ENCODE measurements around the gene CDS2.
A peak's percentile ranks its signal among the peaks of the same experiment; 100 is the strongest.

CDS2 gene

DNA sequence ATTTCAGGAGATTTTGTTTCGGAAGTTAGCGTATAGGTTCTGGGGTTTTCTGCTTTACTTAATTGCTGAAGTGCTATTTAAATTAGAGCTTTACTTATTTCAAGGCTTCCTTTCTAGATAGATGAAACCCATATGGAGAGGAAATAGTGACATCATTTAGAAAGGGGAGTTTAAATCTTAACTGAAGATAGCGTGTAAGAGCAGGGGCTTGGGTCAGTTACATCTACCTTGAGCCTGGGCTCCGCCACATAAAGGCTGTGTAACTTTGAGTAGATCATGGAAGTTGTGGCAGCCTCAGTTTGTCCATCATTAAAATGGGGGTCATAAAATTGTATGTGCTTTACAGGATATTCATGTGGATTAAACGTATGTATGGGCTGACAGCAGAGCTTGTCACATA is 4.7 kb downstream of the CDS2 start:
- H3K9me3 ChIP-seq (ENCODE audit: control insufficient read depth, insufficient read depth, low read depth, low read length) = no peaks in the 10 kb centered on the region
- peaks cover 0 to 10% of the 10 kb centered on the region in 2 experiments; a peak in 1 of 3 replicates for H3K36me3 ChIP-seq (ENCODE audit: control insufficient read depth in 2 of 2, insufficient read depth in 1 of 2, low read length in 2 of 2)
- H3K27ac ChIP-seq (ENCODE audit: extremely low read depth, low read depth, low read length) = no peak overlapping the region
- no peak overlapping the region for H3K4me3 ChIP-seq (ENCODE audit: low read depth, low read length)
- peaks cover 9% of the 10 kb centered on the region for H3K4me1 ChIP-seq (ENCODE audit: control insufficient read depth, insufficient read depth, low read length)
- ChIA-PET POLR2A (no interaction called here), CTCF (interaction anchor here (0.6 to 1.2 kb wide), 3 partner anchors 18 to 61 kb away, joined by 4 to 5 read pairs (median 4); no protein-coding TSS in a partner anchor)
- TF ChIP-seq, protein P1, sequence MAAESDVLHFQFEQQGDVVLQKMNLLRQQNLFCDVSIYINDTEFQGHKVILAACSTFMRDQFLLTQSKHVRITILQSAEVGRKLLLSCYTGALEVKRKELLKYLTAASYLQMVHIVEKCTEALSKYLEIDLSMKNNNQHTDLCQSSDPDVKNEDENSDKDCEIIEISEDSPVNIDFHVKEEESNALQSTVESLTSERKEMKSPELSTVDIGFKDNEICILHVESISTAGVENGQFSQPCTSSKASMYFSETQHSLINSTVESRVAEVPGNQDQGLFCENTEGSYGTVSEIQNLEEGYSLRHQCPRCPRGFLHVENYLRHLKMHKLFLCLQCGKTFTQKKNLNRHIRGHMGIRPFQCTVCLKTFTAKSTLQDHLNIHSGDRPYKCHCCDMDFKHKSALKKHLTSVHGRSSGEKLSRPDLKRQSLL (tag by site-specific recombination; IDR thresholded peaks at IDR 0.05) = peak; percentile 40; the same call in 1 of the 2 replicates
- TF ChIP-seq, protein P2, sequence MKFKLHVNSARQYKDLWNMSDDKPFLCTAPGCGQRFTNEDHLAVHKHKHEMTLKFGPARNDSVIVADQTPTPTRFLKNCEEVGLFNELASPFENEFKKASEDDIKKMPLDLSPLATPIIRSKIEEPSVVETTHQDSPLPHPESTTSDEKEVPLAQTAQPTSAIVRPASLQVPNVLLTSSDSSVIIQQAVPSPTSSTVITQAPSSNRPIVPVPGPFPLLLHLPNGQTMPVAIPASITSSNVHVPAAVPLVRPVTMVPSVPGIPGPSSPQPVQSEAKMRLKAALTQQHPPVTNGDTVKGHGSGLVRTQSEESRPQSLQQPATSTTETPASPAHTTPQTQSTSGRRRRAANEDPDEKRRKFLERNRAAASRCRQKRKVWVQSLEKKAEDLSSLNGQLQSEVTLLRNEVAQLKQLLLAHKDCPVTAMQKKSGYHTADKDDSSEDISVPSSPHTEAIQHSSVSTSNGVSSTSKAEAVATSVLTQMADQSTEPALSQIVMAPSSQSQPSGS (tag by site-specific recombination; IDR thresholded peaks at IDR 0.05; ENCODE audit: low read depth) = peak; percentile 63
- TF ChIP-seq, protein P3, sequence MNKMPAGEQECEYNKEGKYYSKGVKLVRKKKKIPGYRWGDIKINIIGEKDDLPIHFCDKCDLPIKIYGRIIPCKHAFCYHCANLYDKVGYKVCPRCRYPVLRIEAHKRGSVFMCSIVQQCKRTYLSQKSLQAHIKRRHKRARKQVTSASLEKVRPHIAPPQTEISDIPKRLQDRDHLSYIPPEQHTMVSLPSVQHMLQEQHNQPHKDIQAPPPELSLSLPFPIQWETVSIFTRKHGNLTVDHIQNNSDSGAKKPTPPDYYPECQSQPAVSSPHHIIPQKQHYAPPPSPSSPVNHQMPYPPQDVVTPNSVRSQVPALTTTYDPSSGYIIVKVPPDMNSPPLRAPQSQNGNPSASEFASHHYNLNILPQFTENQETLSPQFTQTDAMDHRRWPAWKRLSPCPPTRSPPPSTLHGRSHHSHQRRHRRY (tag by site-specific recombination; IDR thresholded peaks at IDR 0.05) = no peak
- TF ChIP-seq, protein P4, sequence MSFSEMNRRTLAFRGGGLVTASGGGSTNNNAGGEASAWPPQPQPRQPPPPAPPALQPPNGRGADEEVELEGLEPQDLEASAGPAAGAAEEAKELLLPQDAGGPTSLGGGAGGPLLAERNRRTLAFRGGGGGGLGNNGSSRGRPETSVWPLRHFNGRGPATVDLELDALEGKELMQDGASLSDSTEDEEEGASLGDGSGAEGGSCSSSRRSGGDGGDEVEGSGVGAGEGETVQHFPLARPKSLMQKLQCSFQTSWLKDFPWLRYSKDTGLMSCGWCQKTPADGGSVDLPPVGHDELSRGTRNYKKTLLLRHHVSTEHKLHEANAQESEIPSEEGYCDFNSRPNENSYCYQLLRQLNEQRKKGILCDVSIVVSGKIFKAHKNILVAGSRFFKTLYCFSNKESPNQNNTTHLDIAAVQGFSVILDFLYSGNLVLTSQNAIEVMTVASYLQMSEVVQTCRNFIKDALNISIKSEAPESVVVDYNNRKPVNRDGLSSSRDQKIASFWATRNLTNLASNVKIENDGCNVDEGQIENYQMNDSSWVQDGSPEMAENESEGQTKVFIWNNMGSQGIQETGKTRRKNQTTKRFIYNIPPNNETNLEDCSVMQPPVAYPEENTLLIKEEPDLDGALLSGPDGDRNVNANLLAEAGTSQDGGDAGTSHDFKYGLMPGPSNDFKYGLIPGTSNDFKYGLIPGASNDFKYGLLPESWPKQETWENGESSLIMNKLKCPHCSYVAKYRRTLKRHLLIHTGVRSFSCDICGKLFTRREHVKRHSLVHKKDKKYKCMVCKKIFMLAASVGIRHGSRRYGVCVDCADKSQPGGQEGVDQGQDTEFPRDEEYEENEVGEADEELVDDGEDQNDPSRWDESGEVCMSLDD (tag by site-specific recombination; IDR thresholded peaks at IDR 0.05) = no peak

DNA sequence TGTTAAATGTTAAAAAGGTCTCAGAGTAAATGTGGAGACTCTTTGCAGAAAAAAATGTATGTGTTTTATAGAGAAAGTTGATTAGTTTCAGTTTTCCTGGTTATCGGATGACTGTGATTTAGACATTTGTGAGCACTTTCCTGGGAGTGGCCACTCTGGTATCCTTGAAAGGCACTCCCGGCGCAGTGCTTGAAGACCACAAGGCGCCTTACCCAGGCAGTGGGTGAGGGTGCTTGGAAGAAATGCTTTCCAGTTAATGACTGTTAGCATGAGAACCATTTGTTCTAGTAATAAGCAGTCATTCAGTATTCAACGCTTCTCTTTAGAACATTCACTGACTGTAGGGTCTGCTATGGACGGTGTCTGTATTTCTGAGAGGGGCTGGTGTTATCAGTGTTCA is 7.2 kb downstream of the CDS2 start:
- Histone ChIP-seq H3K27ac (ENCODE audit: extremely low read depth, low read depth, low read length) (no peak overlapping the region), H3K4me1 (ENCODE audit: control insufficient read depth, insufficient read depth, low read length) (peaks cover 6% of the 10 kb centered on the region; the same call in 1 of the 2 replicates), H3K4me3 (ENCODE audit: low read depth, low read length) (no peak overlapping the region), H3K9me3 (ENCODE audit: control insufficient read depth, insufficient read depth, low read depth, low read length) (no peaks in the 10 kb centered on the region), H3K36me3 (ENCODE audit: control insufficient read depth in 2 of 2, insufficient read depth in 1 of 2, low read length in 2 of 2) (peaks cover 0 to 14% of the 10 kb centered on the region in 2 experiments; a peak in 1 of 3 replicates)
- TF ChIP-seq ZNF19 (tag by site-specific recombination; IDR thresholded peaks at IDR 0.05; ENCODE audit: low read depth) (no peak), ZNF426 (tag by site-specific recombination; IDR thresholded peaks at IDR 0.05) (no peak), ZNF626 (tag by site-specific recombination; IDR thresholded peaks at IDR 0.05) (no peak), KLF7 (tag by site-specific recombination; IDR thresholded peaks at IDR 0.05; ENCODE audit: borderline replicate concordance) (no peak)
- TF ChIP-seq, protein P5, sequence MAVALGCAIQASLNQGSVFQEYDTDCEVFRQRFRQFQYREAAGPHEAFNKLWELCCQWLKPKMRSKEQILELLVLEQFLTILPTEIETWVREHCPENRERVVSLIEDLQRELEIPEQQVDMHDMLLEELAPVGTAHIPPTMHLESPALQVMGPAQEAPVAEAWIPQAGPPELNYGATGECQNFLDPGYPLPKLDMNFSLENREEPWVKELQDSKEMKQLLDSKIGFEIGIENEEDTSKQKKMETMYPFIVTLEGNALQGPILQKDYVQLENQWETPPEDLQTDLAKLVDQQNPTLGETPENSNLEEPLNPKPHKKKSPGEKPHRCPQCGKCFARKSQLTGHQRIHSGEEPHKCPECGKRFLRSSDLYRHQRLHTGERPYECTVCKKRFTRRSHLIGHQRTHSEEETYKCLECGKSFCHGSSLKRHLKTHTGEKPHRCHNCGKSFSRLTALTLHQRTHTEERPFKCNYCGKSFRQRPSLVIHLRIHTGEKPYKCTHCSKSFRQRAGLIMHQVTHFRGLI (tag by site-specific recombination; IDR thresholded peaks at IDR 0.05) = no peak
- TF ChIP-seq, protein P6, sequence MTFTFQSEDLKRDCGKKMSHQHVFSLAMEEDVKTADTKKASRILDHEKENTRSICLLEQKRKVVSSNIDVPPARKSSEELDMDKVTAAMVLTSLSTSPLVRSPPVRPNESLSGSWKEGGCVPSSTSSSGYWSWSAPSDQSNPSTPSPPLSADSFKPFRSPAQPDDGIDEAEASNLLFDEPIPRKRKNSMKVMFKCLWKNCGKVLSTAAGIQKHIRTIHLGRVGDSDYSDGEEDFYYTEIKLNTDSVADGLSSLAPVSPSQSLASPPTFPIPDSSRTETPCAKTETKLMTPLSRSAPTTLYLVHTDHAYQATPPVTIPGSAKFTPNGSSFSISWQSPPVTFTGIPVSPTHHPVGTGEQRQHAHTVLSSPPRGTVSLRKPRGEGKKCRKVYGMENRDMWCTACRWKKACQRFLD (tag by site-specific recombination; IDR thresholded peaks at IDR 0.05) = no peak
- ChIA-PET POLR2A (no interaction called here), CTCF (interaction anchor here (0.6 to 1.6 kb wide), 4 partner anchors 8 to 372 kb away, joined by 3 to 6 read pairs (median 4); no protein-coding TSS in a partner anchor)

All from HEK293 (cell line).